Stimulated activated memory B cell treated with anti-CD40 and anti-IgM and Interleukin-4, amounts not matched to agents 10 μg/mL and 1 μg/mL and 100 μg/mL, for 72 hours (primary cell): ENCODE measurements around the gene LARP4B.

ENCODE experiments used
- ATAC-seq: fragments of 150-1000 bp; cut with Tn5 transposase; 2 replicates; pipeline ENCODE4 v1.10.0; 2021
- H3K27ac Mint-ChIP-seq: one replicate; pipeline ENCODE4 v1.8.0; 2022; ENCODE audit warnings: mild to moderate bottlenecking, mixed read lengths
- H3K27me3 Mint-ChIP-seq: one replicate; pipeline ENCODE4 v1.8.0; 2022; ENCODE audit warnings: mixed read lengths
- H3K36me3 Mint-ChIP-seq: one replicate; pipeline ENCODE4 v1.8.0; 2022; ENCODE audit warnings: mixed read lengths
- H3K4me1 Mint-ChIP-seq: one replicate; pipeline ENCODE4 v1.8.0; 2022; ENCODE audit warnings: mixed read lengths
- H3K4me3 Mint-ChIP-seq: one replicate; pipeline ENCODE4 v1.8.0; 2022; ENCODE audit warnings: mild to moderate bottlenecking, moderate library complexity, mixed read lengths
- H3K9me3 Mint-ChIP-seq: one replicate; pipeline ENCODE4 v1.8.0; 2022; ENCODE audit warnings: mixed read lengths

Gene LARP4B

GRCh38 chr10:931326-932318 is at the start of gene LARP4B:
LARP4B (minus strand) TSS chr10:931705; CDS start chr10:885721, 45,984 bp downstream.
- Mint-ChIP-seq H3K27ac (peak within 1 kb of the TSS; percentile 95), H3K36me3 (peaks cover 5% of the 10 kb centered on the region), H3K4me3 (peak within 1 kb of the TSS; percentile 90), H3K4me1 (peaks cover 54% of the 10 kb centered on the region), H3K27me3 (peaks cover 15% of the 10 kb centered on the region), H3K9me3 (no peaks in the 10 kb centered on the region)
- peak; percentile 97 for ATAC-seq

DNA sequence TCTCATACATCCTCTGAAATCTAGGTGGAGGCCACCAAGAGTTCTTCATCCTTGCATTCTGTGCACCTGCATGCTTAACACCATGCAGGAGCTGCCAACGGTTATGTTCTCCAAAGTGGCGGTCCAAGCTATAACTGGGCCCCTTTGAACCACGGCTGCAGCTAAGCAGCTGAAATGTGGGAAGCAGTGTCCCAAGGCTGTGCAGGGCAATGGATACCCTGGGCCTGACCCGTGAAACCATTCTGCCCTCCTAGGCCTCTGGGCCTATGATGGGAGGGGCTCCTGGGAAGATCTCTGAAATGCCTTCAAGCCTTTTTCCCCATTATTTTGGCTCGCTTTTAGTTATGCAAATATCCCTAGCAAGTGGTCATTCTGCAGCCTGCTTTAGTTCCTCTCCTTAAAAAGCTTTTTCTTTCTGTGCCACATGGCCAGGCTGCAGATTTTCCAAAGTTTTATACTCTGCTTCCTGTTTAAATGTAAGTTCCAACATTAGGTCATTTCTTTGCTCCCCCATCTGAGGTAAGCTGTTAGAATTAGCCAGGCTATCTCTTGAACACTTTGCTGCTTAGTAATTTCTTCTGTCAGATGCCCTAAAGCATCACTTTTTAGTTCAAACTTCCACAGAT is 49.1 kb upstream of the LARP4B start:
- Mint-ChIP-seq H3K27ac (no peak overlapping the region), H3K4me3 (no peak overlapping the region), H3K36me3 (peaks cover 46% of the 10 kb centered on the region)

DNA sequence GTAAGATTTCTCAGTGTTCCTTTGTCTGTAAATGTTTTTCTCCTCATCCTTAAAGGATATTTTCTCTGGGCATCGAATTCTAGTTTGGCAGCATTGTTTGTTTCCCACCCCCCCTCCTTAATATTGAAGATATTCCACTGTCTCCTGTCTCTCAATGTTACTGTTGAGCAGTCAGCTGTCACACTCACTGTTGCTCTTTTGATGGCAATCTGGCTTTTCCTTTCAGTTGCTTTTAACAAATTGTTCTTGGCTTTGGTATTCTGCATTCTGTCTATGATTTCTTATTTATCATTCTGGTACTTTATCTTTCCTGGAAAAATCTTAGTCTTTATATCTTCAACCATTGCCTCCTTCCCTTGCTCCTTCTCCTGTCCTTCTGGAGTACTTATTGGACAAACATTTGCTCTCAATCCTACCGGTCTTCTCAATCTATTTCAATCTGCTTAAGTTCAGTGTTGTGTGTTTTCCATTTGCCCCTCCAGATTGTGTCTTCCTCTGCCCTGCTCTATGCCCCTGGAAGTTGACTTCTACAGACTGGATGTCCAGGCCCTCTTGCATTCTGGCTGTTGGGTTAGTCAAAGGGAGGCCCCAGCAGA is 47.4 kb upstream of the LARP4B start:
- peaks cover 25% of the 10 kb centered on the region for H3K9me3 Mint-ChIP-seq
- peaks cover 46% of the 10 kb centered on the region for H3K36me3 Mint-ChIP-seq
- no peaks in the 10 kb centered on the region for H3K27me3 Mint-ChIP-seq
- H3K27ac Mint-ChIP-seq: no peak overlapping the region
- H3K4me1 Mint-ChIP-seq: no peaks in the 10 kb centered on the region
- no peak for ATAC-seq
- H3K4me3 Mint-ChIP-seq: no peak overlapping the region

More for the DNA sequence above, 49.1 kb upstream of the LARP4B start:
- no peaks in the 10 kb centered on the region for H3K27me3 Mint-ChIP-seq
- ATAC-seq: no peak
- no peaks in the 10 kb centered on the region for H3K4me1 Mint-ChIP-seq
- peaks cover 22% of the 10 kb centered on the region for H3K9me3 Mint-ChIP-seq

GRCh38 chr10:976316-976715 is 44.8 kb upstream of the LARP4B start:
- Mint-ChIP-seq H3K4me3 (no peak overlapping the region), H3K9me3 (peaks cover 30% of the 10 kb centered on the region), H3K27me3 (no peaks in the 10 kb centered on the region), H3K4me1 (peaks cover 6% of the 10 kb centered on the region), H3K27ac (no peak overlapping the region), H3K36me3 (peaks cover 39% of the 10 kb centered on the region)
- no peak for ATAC-seq

DNA sequence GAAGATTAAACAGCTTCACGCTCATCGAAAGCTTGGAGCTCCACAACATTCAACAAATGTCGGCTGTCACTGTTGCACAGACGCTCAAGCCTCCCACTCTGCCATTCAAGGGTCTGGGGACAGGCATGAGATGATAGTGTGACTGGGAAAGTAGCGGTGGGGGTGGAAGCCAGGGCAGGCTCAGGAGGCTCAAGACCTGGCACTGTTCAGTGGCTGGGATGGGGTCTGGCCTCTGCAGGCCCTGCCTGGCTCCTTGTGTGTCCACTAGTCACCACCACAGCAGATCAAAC is 43.2 kb upstream of the LARP4B start:
- Mint-ChIP-seq H3K4me3 (no peak overlapping the region), H3K36me3 (peaks cover 24% of the 10 kb centered on the region), H3K9me3 (peaks cover 23% of the 10 kb centered on the region), H3K27me3 (peaks cover 7% of the 10 kb centered on the region), H3K27ac (no peak overlapping the region), H3K4me1 (peaks cover 6% of the 10 kb centered on the region)
- ATAC-seq: no peak

DNA sequence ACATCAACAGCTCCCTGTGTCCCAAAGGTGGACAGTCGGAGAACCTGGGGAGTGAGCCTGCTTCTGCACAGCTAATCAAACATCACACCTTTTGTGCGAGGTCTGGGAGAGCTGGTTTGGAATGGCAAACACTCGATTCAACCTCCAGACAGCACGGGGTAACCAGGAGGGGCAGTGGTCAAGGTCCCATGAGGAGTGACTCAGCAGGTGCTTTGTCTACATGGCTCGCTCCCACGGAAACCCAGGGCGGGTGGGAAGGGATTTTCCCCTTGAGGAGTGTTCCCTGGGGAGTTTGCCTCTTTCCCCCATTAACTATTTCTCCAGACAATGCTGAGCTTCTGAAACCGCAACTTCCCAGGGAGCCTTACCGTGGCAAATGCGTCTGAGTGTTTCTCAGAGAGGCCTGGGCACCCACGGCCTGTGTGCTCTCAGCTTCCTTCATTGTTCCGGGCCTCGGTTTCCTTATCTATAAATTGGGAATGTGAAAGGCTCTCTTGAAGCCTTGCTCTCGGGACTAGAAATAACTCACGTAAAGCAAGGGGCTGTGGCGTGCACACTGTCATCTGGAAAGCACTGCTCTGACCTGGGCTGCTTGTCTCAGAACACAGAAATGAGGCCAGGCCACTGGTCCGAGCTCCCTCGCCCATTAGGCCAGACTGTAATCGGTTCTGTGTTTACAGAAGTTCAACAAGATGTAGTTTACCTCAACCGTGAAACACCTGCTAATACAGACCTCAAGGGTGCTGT is 42.7 kb upstream of the LARP4B start:
- Mint-ChIP-seq H3K4me3 (no peak overlapping the region), H3K27ac (no peak overlapping the region), H3K27me3 (peaks cover 12% of the 10 kb centered on the region), H3K4me1 (peaks cover 6% of the 10 kb centered on the region), H3K36me3 (peaks cover 18% of the 10 kb centered on the region), H3K9me3 (peaks cover 22% of the 10 kb centered on the region)
- ATAC-seq: no peak

DNA sequence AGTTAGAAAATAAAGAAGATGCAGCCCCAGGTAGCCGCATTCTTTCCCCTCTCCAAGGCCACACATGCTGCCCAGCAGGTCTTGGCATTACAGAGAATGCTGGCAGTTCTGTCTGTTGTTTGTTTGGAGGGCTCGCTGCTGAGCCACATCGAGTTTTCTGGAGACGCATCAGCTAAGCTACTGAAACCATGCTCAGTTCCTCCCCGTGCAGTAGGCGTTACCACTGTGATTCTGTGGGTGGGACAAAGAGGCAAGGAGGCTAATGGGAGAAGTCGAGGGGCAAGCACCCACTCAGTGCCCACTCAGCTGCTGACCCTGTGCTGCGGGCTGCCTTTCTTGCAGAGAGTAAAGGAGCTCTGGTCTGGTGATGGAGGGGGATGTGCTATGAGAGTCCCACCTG is 41.3 kb upstream of the LARP4B start:
- no peak overlapping the region for H3K4me3 Mint-ChIP-seq
- no peak overlapping the region for H3K27ac Mint-ChIP-seq
- peak; percentile 78 for ATAC-seq
- peaks cover 6% of the 10 kb centered on the region for H3K4me1 Mint-ChIP-seq
- peaks cover 15% of the 10 kb centered on the region for H3K9me3 Mint-ChIP-seq
- peaks cover 11% of the 10 kb centered on the region for H3K36me3 Mint-ChIP-seq
- peaks cover 24% of the 10 kb centered on the region for H3K27me3 Mint-ChIP-seq

DNA sequence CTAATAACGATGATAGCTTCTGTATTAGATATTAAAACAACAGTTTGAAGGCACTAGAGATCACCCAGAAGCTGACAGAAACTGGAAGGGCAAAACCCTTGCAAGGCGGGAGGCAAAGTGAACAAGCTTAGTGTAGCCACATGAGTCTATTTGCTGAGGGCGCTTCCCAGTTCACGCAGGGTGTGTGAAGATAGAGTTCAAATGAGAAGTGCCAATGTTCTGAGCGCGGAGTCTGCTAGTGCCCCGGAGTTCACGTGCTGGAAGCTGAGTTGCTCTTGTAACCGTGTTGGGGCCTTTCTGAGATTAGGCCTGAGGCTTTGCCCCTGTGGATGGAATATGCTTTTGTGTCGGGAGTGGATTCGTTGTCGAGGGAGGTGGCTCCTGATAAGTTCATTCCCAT is 40.1 kb upstream of the LARP4B start:
- H3K4me1 Mint-ChIP-seq: peaks cover 6% of the 10 kb centered on the region
- peaks cover 32% of the 10 kb centered on the region for H3K27me3 Mint-ChIP-seq
- ATAC-seq: no peak
- H3K36me3 Mint-ChIP-seq: peaks cover 7% of the 10 kb centered on the region
- H3K27ac Mint-ChIP-seq: no peak overlapping the region
- H3K9me3 Mint-ChIP-seq: peaks cover 15% of the 10 kb centered on the region
- no peak overlapping the region for H3K4me3 Mint-ChIP-seq

DNA sequence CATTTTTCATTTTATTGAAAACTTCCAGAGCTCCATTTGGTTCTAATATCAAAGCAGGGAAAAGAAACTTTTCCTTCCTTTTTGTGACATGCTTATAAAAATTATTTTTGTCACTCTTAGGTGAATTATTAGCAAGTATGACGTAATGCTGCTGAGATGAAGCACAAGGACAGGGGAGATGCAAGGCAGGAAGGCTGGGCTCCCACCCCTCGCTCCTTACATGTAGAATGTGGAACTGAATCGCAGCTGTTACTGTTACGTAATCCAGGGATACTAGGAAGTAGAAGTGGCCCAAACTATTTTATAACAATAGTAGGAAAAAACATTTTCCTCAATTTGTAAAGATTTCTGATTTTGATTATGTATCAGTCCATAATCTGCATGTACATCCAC is 39.6 kb upstream of the LARP4B start:
- peaks cover 6% of the 10 kb centered on the region for H3K4me1 Mint-ChIP-seq
- peaks cover 11% of the 10 kb centered on the region for H3K9me3 Mint-ChIP-seq
- H3K36me3 Mint-ChIP-seq: peaks cover 2% of the 10 kb centered on the region
- no peak for ATAC-seq
- no peak overlapping the region for H3K27ac Mint-ChIP-seq
- H3K4me3 Mint-ChIP-seq: no peak overlapping the region
- H3K27me3 Mint-ChIP-seq: peaks cover 35% of the 10 kb centered on the region

GRCh38 chr10:970311-971149 is 39.0 kb upstream of the LARP4B start:
- Mint-ChIP-seq H3K4me1 (peaks cover 6% of the 10 kb centered on the region), H3K27me3 (peaks cover 42% of the 10 kb centered on the region), H3K27ac (no peak overlapping the region), H3K36me3 (no peaks in the 10 kb centered on the region), H3K9me3 (peaks cover 7% of the 10 kb centered on the region), H3K4me3 (no peak overlapping the region)
- no peak for ATAC-seq

- Mint-ChIP-seq H3K4me1 (peaks cover 6% of the 10 kb centered on the region), H3K4me3 (no peak overlapping the region), H3K27ac (no peak overlapping the region), H3K27me3 (peaks cover 45% of the 10 kb centered on the region), H3K9me3 (peaks cover 5% of the 10 kb centered on the region), H3K36me3 (no peaks in the 10 kb centered on the region)
- ATAC-seq: no peak
Measured at GRCh38 chr10:969473-970150, 38.1 kb upstream of the LARP4B start.

DNA sequence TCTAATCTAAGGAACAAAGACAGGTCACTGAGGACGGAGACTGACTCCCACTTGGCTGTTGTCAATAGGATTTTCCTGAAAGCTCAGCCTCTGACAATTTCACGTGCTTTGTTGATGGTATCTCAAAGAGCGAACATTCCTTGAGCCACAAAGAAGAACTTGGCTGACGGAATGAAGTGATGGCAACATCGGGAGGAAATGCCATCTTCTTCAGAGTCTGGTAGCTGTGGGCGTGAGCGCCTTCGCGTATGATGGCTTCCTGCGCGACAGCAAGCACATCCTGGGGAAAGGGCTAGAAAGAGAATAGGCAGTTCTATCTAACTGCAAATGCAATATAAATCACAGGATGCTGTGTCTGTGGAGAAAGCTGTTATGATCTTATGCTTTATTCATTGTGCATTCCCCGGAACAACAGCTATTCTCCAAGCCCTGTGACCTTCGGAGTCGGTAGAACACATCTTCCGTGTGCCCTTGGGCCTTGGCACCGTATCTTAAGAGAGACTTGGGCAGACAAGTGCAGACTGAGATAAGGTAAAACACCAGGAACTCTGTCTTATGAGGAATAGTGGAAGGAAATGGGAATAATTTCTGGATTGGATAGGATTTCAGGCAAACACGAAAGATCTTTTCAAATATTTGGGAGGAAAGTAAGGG is 37.2 kb upstream of the LARP4B start:
- H3K4me3 Mint-ChIP-seq: no peak overlapping the region
- no peak overlapping the region for H3K27ac Mint-ChIP-seq
- peaks cover 45% of the 10 kb centered on the region for H3K27me3 Mint-ChIP-seq
- no peaks in the 10 kb centered on the region for H3K36me3 Mint-ChIP-seq
- H3K4me1 Mint-ChIP-seq: peaks cover 6% of the 10 kb centered on the region
- ATAC-seq: no peak
- peaks cover 5% of the 10 kb centered on the region for H3K9me3 Mint-ChIP-seq

GRCh38 chr10:966466-967235 is 35.1 kb upstream of the LARP4B start:
- Mint-ChIP-seq H3K27me3 (peaks cover 45% of the 10 kb centered on the region), H3K9me3 (no peaks in the 10 kb centered on the region), H3K27ac (no peak overlapping the region), H3K36me3 (no peaks in the 10 kb centered on the region), H3K4me1 (no peaks in the 10 kb centered on the region), H3K4me3 (no peak overlapping the region)
- no peak for ATAC-seq
